ENCODE measurements around the gene MPP2.
"Not testable (repeated sequence)": the region's sequence is repeated elsewhere in the genome, so short reads cannot be mapped to it uniquely, and the experiment has no call there.

Gene MPP2

DNA sequence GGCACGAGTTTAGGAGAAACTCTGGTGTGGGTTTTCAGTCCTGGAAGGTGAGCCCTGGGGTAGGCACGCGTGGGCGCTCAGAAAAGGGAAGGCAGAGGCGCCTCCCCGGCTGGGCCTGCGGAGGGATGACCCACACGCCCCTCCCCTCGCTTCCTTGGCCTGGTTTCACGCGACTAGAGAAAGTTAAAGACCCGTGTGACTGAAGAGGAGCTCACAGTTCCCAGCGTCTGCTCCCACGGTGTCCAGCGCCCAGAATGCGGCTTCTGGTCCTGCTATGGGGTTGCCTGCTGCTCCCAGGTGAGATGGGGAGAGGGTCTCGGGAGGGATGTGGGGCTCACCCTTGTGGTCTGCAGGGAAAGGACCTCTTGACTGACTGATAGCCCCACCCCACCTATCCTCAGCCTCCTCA, 60.4 kb downstream of the MPP2 start, which contains the start of gene CD300LG:
TSS of gene CD300LG (plus strand) at position 214 of the 409 bp plus-strand sequence. CDS start at position 255, 41 bp downstream.
- DNase-seq (ENCODE audit: low read depth in 2 of 2), result no peak

GRCh38 chr17:43846221-43846712, 61.1 kb downstream of the MPP2 start:
- peak; percentile 56 to 74 for DNase-seq (ENCODE audit: low read depth in 2 of 2)

- DNase-seq (ENCODE audit: low read depth in 2 of 2), result no peak
Observed at GRCh38 chr17:43845766-43846165, 61.6 kb downstream of the MPP2 start.

GRCh38 chr17:43844241-43844640, 63.1 kb downstream of the MPP2 start:
- DNase-seq (ENCODE audit: low read depth in 2 of 2), result no peak

GRCh38 chr17:43842975-43843325, 64.4 kb downstream of the MPP2 start:
- no peak for DNase-seq (ENCODE audit: low read depth in 2 of 2)

GRCh38 chr17:43842091-43842974, 65.0 kb downstream of the MPP2 start:
- not testable (repeated sequence) for DNase-seq (ENCODE audit: low read depth in 2 of 2)

GRCh38 chr17:43841282-43841681, 66.1 kb downstream of the MPP2 start:
- no peak for DNase-seq (ENCODE audit: low read depth in 2 of 2)

DNA sequence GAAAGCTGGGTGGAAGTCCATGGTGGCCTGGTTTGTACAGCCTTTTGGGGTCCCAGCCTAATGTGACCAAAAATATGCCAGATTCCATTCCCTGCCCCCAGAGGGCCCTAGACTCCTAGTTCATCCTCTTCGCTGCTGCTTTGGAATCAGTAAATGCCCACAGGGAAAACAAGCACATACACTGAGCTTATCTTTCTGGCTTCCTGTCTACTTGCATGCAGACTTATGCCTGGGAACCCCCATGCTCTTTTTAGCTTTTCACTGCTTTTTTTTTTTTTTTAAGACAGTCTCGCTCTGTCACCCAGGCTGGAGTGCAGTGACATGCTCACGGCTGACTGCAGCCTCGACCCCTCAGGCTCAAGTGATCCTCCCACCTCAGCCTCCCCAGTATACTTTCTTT, 66.5 kb downstream of the MPP2 start:
- no peak for DNase-seq (ENCODE audit: low read depth in 2 of 2)

DNA sequence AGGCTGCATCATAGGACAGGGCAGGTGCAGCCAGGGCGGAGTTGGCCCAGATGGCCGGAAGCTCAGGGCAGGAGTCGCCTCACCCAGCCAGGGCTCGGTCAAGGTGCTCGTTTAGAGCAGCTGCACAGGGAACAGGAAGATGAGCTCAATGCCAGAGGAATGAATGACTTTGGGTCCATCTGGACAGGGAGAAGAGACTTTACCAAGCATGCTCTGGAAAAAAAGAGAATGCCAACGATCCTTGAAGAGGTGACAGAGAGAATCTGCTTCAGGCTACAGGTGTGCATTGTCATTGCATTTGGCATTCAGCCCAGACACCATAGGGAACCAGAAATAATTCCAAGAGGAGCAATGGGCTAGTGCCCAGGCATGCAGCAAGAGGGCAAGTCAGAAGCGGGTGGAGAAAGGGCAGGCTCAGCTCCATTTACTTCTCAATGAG, 67.6 kb downstream of the MPP2 start:
- no peak for DNase-seq (ENCODE audit: low read depth in 2 of 2)

DNA sequence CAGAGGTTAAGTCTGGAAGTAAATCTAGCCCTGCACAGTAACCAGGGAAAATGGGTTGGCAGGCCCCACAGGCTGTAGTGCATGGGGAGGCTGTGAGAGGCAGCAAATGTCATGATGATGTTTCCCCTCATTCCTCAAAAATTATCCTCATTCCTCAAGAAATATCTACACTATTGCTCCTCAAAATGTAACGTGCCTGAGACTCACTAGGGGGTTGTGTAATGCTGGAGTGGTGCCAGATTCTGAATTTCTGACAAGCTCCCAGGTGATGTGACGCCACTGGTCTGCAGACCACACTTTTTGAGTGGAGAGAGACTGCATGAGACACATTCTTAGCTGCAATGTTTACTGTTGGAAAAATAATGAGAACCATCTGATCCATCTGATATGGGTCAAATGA, 73.2 kb downstream of the MPP2 start:
- DNase-seq (ENCODE audit: low read depth in 2 of 2), result no peak

- DNase-seq (ENCODE audit: low read depth in 2 of 2), result peak in 1 of 2 donors; percentile 16
Observed at GRCh38 chr17:43832976-43833829, 74.1 kb downstream of the MPP2 start, which contains the start of gene MPP3. TSS of gene MPP3 (minus strand) at chr17:43833146. CDS start at chr17:43831906, 1,240 bp downstream.

DNA sequence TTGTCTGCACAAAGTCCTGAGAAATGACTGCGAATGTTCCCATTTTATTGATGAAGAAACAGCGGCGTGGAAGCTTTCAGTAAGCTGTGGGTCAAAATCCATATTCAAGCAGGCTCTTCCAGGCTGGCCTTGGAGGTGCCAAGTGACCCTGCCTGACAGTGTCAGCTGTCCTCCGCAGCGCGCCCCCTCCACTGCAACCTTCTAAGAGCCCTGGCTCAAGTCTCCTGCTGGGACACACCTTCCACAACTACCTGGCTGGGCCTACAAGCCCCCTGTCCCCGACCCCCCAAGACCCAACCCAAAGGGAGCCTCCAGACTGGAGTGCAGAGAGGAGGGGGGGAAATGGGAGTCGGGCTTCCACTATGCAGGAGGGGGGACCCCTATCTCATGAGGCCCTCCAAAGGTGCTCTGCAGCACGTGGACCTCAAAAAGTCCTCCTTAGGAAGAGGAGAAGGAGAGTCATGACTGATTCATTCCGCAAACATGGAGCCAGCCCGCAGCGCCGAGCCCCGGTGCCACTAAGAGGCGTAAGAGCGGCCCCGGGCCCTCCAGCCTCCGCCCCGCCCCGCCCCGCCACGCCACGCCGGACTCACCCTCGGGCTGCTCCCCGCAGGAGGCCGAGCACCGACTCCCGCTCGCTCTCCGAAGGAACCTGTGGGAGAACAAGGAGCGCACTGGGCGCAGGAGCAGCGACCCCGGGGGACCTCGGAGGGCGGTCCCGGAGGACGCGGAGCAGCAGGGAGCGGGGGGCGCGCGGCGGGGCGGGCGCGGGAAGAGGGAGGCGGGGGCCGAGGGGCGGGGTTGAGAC, 75.0 kb downstream of the MPP2 start:
- no peak for DNase-seq (ENCODE audit: low read depth in 2 of 2)

DNA sequence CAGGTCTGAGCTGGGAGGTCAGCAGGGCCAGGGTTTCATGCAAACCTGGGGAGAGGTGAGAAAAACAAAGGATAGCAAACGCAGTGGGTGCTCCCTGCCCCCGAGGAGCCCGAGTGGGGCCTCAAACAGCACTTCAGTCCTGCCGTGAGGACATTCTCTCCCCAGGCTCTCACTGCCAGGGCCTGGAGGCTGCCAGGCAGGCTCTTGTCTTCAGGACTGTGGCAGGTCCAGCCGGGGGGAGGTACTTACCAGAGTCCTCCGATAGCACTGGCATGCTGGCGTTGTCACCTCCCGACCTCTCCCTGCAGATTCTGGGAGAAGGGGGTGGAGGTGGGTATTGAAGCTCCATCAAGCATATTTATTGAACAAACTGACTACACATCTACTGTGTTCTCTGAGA, 75.7 kb downstream of the MPP2 start:
- DNase-seq (ENCODE audit: low read depth in 2 of 2), result no peak

- DNase-seq (ENCODE audit: low read depth in 2 of 2), result no peak
Observed at GRCh38 chr17:43830510-43831140, 76.7 kb downstream of the MPP2 start.

- DNase-seq (ENCODE audit: low read depth in 2 of 2), result no peak
Observed at GRCh38 chr17:43829738-43830137, 77.6 kb downstream of the MPP2 start.

DNA sequence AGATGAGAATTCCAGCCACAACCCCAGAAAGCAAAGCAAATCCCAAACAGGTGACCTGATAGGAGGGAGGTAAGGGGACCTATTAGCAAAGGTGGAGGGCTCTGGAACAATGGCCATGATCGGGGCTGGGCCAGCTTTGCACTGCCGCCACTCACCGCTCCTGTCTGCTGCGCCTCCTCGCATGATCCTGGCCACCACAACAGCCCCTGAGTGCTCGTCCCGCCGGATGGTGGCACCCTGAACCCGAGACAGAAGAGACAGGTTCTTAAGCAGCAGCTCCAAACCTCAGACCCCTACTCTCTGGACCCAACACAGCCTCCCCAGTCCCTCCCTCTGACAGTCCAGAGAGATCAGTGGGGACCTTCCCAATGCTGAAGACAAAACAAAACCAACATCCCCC, 79.7 kb downstream of the MPP2 start:
- no peak for DNase-seq (ENCODE audit: low read depth in 2 of 2)

DNA sequence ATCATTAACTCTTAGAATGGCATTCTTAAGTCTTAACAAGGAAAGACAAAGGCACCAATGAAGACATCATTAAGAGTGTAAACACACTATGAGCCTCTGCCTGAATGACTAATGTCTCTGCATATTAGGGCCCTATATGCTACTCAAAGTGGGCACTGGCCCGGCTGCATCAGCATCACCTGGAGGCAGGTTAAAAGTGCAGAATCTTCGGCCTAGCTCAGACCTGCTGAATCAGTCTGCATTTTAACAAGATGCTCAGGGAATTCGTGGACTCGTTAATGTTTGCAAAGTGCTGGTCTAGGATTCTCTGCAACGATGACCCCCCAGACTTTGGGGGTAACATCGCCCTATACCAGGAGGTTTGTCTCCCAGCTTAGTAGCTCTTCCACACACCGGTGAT, 81.1 kb downstream of the MPP2 start:
- DNase-seq (ENCODE audit: low read depth in 2 of 2), result no peak

GRCh38 chr17:43825567-43825966, 81.8 kb downstream of the MPP2 start:
- no peak for DNase-seq (ENCODE audit: low read depth in 2 of 2)

Measured in stimulated activated CD4-positive, alpha-beta T cell treated with anti-CD3 and anti-CD28 coated beads, Interleukin-15, amount 100 ng/mL, for 48 hours (primary cell).